Astrocyte (in vitro differentiated cells and primary cell): ENCODE data around the gene LMNTD2. TPM values are rescaled to one million over a fixed set of nuclear protein-coding genes. Genes with fewer than 3 reads are reported as not detected.

Experiments
- DNase-seq: peaks from one replicate; pipeline ENCODE4 v3.0.0-alpha.2; 2010; ENCODE audit warnings: low read depth
- FAIRE-seq: peaks from 2 replicates; lab custom pipeline; 2011; peaks lifted over from hg19 to GRCh38; lab: Jason Lieb, UNC
- H2AFZ ChIP-seq: 2 replicates; pipeline ENCODE4 v1.6.0; 2012; ENCODE audit warnings: low read depth, low read length, inconsistent platforms
- H3K27ac ChIP-seq: 2 replicates; pipeline ENCODE4 v1.5.1; 2011; ENCODE audit warnings: low read depth, low read length, inconsistent platforms
- H3K27me3 ChIP-seq: 2 replicates; pipeline ENCODE4 v1.6.0; 2011; ENCODE audit warnings: low read length, inconsistent platforms; ENCODE audit not compliant: insufficient read depth
- H3K36me3 ChIP-seq: 2 replicates; pipeline ENCODE4 v1.5.1; 2011; ENCODE audit warnings: low read length, inconsistent platforms; ENCODE audit not compliant: insufficient read depth
- H3K4me1 ChIP-seq: 2 replicates; pipeline ENCODE4 v1.5.1; 2011; ENCODE audit warnings: low read length, inconsistent platforms; ENCODE audit not compliant: insufficient read depth
- H3K4me2 ChIP-seq: 2 replicates; pipeline ENCODE4 v1.6.0; 2012; ENCODE audit warnings: low read length, inconsistent platforms
- H3K4me3 ChIP-seq: 2 replicates; pipeline ENCODE4 v1.5.1; 2011; ENCODE audit warnings: low read depth, mild to moderate bottlenecking, low read length, inconsistent platforms; ENCODE audit not compliant: insufficient read depth
- H3K79me2 ChIP-seq: 2 replicates; pipeline ENCODE4 v1.6.0; 2012; ENCODE audit warnings: mild to moderate bottlenecking, low read length, inconsistent platforms; ENCODE audit not compliant: insufficient read depth
- H3K9ac ChIP-seq: 2 replicates; pipeline ENCODE4 v1.6.0; 2012; ENCODE audit warnings: mild to moderate bottlenecking, low read length, inconsistent platforms
- H3K9me3 ChIP-seq: 2 replicates; pipeline ENCODE4 v1.5.1; 2012; ENCODE audit warnings: low read depth, mild to moderate bottlenecking, low read length, inconsistent platforms; ENCODE audit not compliant: insufficient read depth
- H4K20me1 ChIP-seq: 2 replicates; pipeline ENCODE4 v1.6.0; 2012; ENCODE audit warnings: low read length, inconsistent platforms; ENCODE audit not compliant: insufficient read depth
- H3K27ac Mint-ChIP-seq: one replicate; pipeline ENCODE4 v1.8.0; 2021; ENCODE audit warnings: mild to moderate bottlenecking, mixed read lengths; ENCODE audit not compliant: unreplicated experiment
- H3K27me3 Mint-ChIP-seq: one replicate; pipeline ENCODE4 v1.8.0; 2021; ENCODE audit warnings: low read depth, mixed read lengths; ENCODE audit not compliant: unreplicated experiment
- H3K36me3 Mint-ChIP-seq: one replicate; pipeline ENCODE4 v1.8.0; 2021; ENCODE audit warnings: low read depth, mixed read lengths; ENCODE audit not compliant: unreplicated experiment
- H3K4me1 Mint-ChIP-seq: one replicate; pipeline ENCODE4 v1.8.0; 2021; ENCODE audit warnings: low read depth, mixed read lengths; ENCODE audit not compliant: unreplicated experiment
- H3K4me3 Mint-ChIP-seq: one replicate; pipeline ENCODE4 v1.8.0; 2021; ENCODE audit warnings: mild to moderate bottlenecking, moderate library complexity, mixed read lengths; ENCODE audit not compliant: unreplicated experiment
- H3K9me3 Mint-ChIP-seq: one replicate; pipeline ENCODE4 v1.8.0; 2021; ENCODE audit warnings: mild to moderate bottlenecking, mixed read lengths; ENCODE audit not compliant: unreplicated experiment
- EZH2 ChIP-seq: IDR thresholded peaks from 2 replicates; pipeline ENCODE4 v1.6.1; 2012; ENCODE audit warnings: mild to moderate bottlenecking, low read length, inconsistent platforms; ENCODE audit not compliant: insufficient read depth
- total RNA-seq: library from RNA; stranded (reverse); gene quantifications from 2 replicates; pipeline ENCODE4 v1.2.1, GENCODE V29; 2021
- TF ChIP-seq, protein P1 (sequence below): IDR thresholded peaks from 2 replicates; pipeline ENCODE4 v1.5.1; 2011; ENCODE audit warnings: low read depth, mild to moderate bottlenecking, inconsistent platforms, low read length, moderate library complexity; ENCODE audit not compliant: insufficient read depth

LMNTD2 gene
- total RNA-seq, 1 donor from 2014 or later: 2.8 TPM

DNA sequence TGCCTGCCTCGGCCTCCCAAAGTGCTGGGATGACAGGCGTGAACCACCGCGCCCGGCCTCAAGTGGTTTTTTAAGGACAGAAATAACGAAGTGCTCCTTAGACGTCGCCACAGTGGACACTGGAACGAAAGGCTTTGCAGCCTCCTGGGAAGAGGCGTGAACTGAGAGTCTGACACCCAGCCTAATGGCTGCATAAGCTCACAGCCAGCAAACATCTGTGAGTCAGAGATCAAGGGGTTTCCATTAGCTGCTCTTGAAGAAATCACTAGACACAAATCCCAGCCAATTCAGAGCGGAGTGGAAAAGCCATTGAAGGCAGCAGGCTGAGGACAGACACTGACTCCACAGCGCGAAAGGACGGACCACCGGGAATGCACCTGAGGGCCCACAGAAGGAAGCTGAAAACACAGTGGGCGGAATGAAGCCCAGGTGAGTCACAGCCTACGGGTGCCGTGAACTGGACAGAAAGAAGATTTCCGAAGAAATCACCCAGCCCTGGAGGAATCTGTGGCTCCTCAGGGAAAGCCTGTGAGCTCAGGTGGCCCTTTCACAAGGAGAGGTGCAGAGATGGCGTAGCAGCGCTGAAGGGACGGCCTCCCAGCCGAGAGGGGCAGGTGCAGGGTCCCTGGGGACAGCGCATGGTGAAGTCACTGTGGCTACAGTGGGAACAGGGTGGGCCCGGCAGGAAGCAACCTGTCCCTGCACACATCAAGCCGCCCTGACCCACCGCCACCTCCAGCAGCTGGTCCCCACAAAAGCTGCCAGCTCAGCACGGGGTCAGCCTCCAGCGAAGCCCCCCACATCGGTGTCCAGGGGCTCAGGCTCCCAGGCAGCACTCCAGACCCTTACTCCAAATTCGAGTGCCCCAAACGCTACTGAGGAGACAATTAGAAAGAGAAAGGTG lies 11.6 kb downstream of the LMNTD2 start:
- Histone ChIP-seq H3K36me3 (no peaks in the 10 kb centered on the region), H3K27me3 (no peaks in the 10 kb centered on the region), H3K4me3 (no peak overlapping the region), H3K4me2 (no peak overlapping the region), H3K4me1 (no peaks in the 10 kb centered on the region), H3K9ac (no peak overlapping the region), H3K9me3 (no peaks in the 10 kb centered on the region), H4K20me1 (no peaks in the 10 kb centered on the region), H2AFZ (no peak overlapping the region), H3K79me2 (no peaks in the 10 kb centered on the region), H3K27ac (no peak overlapping the region)
- no peaks in the 10 kb centered on the region for H3K36me3 Mint-ChIP-seq
- no peak overlapping the region for H3K4me3 Mint-ChIP-seq
- FAIRE-seq (no peak), DNase-seq (peak; percentile 12)
- TF ChIP-seq, protein P1, sequence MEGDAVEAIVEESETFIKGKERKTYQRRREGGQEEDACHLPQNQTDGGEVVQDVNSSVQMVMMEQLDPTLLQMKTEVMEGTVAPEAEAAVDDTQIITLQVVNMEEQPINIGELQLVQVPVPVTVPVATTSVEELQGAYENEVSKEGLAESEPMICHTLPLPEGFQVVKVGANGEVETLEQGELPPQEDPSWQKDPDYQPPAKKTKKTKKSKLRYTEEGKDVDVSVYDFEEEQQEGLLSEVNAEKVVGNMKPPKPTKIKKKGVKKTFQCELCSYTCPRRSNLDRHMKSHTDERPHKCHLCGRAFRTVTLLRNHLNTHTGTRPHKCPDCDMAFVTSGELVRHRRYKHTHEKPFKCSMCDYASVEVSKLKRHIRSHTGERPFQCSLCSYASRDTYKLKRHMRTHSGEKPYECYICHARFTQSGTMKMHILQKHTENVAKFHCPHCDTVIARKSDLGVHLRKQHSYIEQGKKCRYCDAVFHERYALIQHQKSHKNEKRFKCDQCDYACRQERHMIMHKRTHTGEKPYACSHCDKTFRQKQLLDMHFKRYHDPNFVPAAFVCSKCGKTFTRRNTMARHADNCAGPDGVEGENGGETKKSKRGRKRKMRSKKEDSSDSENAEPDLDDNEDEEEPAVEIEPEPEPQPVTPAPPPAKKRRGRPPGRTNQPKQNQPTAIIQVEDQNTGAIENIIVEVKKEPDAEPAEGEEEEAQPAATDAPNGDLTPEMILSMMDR: no peak
- TF ChIP-seq EZH2: no peak
- peak overlapping the region; percentile 34 for H3K27ac Mint-ChIP-seq
- H3K4me1 Mint-ChIP-seq: peaks cover 6% of the 10 kb centered on the region
- H3K9me3 Mint-ChIP-seq: no peaks in the 10 kb centered on the region
- H3K27me3 Mint-ChIP-seq: peaks cover 4% of the 10 kb centered on the region

DNA sequence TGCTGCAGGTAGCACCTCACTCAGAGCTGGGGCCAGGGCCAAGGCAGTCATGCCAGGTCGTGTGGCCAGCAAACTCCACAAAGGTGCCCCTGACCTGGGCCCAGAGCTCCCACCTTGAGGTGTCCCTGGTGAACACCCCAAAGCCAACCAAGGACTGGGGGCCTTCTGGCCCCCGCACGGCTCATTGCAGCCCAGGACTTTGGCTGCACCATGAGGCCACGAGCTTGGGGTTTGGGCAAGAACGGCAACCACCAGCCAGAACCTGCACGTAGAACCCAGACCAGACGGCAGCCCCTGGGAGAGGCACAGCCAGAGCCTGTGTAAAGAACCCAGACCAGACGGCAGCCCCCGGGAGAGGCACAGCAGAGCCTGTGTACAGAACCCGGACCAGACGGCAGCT lies 15.4 kb downstream of the LMNTD2 start:
- Mint-ChIP-seq H3K36me3 (no peaks in the 10 kb centered on the region), H3K27ac (no peak overlapping the region), H3K27me3 (peaks cover 5% of the 10 kb centered on the region), H3K4me1 (peaks cover 5% of the 10 kb centered on the region), H3K9me3 (no peaks in the 10 kb centered on the region), H3K4me3 (no peak overlapping the region)
- no peak overlapping the region for H3K4me3 ChIP-seq
- no peaks in the 10 kb centered on the region for H4K20me1 ChIP-seq
- no peak overlapping the region for H3K27ac ChIP-seq
- no peaks in the 10 kb centered on the region for H3K9me3 ChIP-seq
- no peak overlapping the region for H2AFZ ChIP-seq
- TF ChIP-seq, protein P1: no peak
- TF ChIP-seq EZH2: no peak
- H3K4me2 ChIP-seq: no peak overlapping the region
- H3K4me1 ChIP-seq: no peaks in the 10 kb centered on the region
- no peak for DNase-seq
- no peak overlapping the region for H3K9ac ChIP-seq
- H3K36me3 ChIP-seq: no peaks in the 10 kb centered on the region
- H3K79me2 ChIP-seq: no peaks in the 10 kb centered on the region
- no peaks in the 10 kb centered on the region for H3K27me3 ChIP-seq
- FAIRE-seq: no peak

DNA sequence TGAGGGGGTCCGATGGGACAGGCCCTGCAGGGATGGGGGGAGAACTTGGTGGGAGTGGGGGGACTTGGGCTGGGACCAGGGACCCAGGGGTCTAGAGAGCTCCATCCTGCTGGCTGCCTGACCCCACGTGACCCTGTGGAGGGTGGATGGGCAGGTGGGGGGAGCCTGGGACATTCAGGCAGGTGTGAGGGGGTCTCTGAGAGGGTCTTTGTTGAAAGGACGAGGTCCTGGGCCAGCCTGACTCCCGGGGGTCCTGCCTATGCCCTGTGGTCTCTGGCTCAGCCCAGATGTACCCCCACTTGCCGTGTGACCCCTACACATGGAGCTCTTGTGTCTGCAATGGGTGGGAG lies 15.7 kb downstream of the LMNTD2 start:
- no peaks in the 10 kb centered on the region for H3K79me2 ChIP-seq
- FAIRE-seq (no peak), DNase-seq (no peak)
- no peaks in the 10 kb centered on the region for H3K4me1 ChIP-seq
- H3K4me3 ChIP-seq: no peak overlapping the region
- H3K9ac ChIP-seq: no peak overlapping the region
- no peak overlapping the region for H3K27ac Mint-ChIP-seq
- H4K20me1 ChIP-seq: no peaks in the 10 kb centered on the region
- no peak overlapping the region for H3K4me3 Mint-ChIP-seq
- no peaks in the 10 kb centered on the region for H3K9me3 Mint-ChIP-seq
- no peaks in the 10 kb centered on the region for H3K9me3 ChIP-seq
- H3K4me1 Mint-ChIP-seq: peaks cover 5% of the 10 kb centered on the region
- peaks cover 5% of the 10 kb centered on the region for H3K27me3 Mint-ChIP-seq
- no peaks in the 10 kb centered on the region for H3K36me3 Mint-ChIP-seq
- no peak overlapping the region for H2AFZ ChIP-seq
- no peak overlapping the region for H3K4me2 ChIP-seq
- H3K36me3 ChIP-seq: no peaks in the 10 kb centered on the region
- no peak for TF ChIP-seq EZH2
- TF ChIP-seq, protein P1: no peak
- no peak overlapping the region for H3K27ac ChIP-seq
- H3K27me3 ChIP-seq: no peaks in the 10 kb centered on the region
